ENCODE results near the gene MYOD1.

MYOD1 gene

GRCh38 chr11:17719028-17719937 is at the start of gene MYOD1:
TSS of gene MYOD1 (plus strand) at chr11:17719571. CDS start at chr11:17719783, 212 bp downstream.
- DNase-seq (no peak), ATAC-seq (no peak)
- no peak within 1 kb of the TSS for H3K4me3 Mint-ChIP-seq
- no peaks in the 10 kb centered on the region for H3K9me3 Mint-ChIP-seq
- no peaks in the 10 kb centered on the region for H3K36me3 Mint-ChIP-seq (ENCODE audit: low read depth)
- peaks cover 42% of the 10 kb centered on the region for H3K27me3 Mint-ChIP-seq
- no peak within 1 kb of the TSS for H3K27ac Mint-ChIP-seq
- H3K4me1 Mint-ChIP-seq, result no peaks in the 10 kb centered on the region

- peaks cover 14% of the 10 kb centered on the region for H3K27me3 Mint-ChIP-seq
- H3K4me1 Mint-ChIP-seq, result no peaks in the 10 kb centered on the region
- no peaks in the 10 kb centered on the region for H3K36me3 Mint-ChIP-seq (ENCODE audit: low read depth)
- peaks cover 16% of the 10 kb centered on the region for H3K9me3 Mint-ChIP-seq
- no peak overlapping the region for H3K4me3 Mint-ChIP-seq
- no peak overlapping the region for H3K27ac Mint-ChIP-seq
- no peak for ATAC-seq
- no peak for DNase-seq
Observed at GRCh38 chr11:17672469-17672868, 46.9 kb upstream of the MYOD1 start.

GRCh38 chr11:17673951-17674350 is 45.4 kb upstream of the MYOD1 start:
- no peak overlapping the region for H3K4me3 Mint-ChIP-seq
- H3K4me1 Mint-ChIP-seq, result no peaks in the 10 kb centered on the region
- peaks cover 12% of the 10 kb centered on the region for H3K27me3 Mint-ChIP-seq
- no peaks in the 10 kb centered on the region for H3K36me3 Mint-ChIP-seq (ENCODE audit: low read depth)
- peaks cover 16% of the 10 kb centered on the region for H3K9me3 Mint-ChIP-seq
- H3K27ac Mint-ChIP-seq, result no peak overlapping the region
- DNase-seq (no peak), ATAC-seq (no peak)

GRCh38 chr11:17682848-17683247 is 36.5 kb upstream of the MYOD1 start:
- Mint-ChIP-seq H3K36me3 (ENCODE audit: low read depth) (no peaks in the 10 kb centered on the region), H3K4me3 (no peak overlapping the region), H3K27me3 (peaks cover 9% of the 10 kb centered on the region)

GRCh38 chr11:17683377-17684161 is 35.8 kb upstream of the MYOD1 start:
- DNase-seq, result no peak
- Mint-ChIP-seq H3K9me3 (no peaks in the 10 kb centered on the region), H3K4me1 (no peaks in the 10 kb centered on the region), H3K27ac (no peak overlapping the region), H3K4me3 (no peak overlapping the region), H3K27me3 (peaks cover 9% of the 10 kb centered on the region), H3K36me3 (ENCODE audit: low read depth) (no peaks in the 10 kb centered on the region)
- ATAC-seq, result no peak

More at GRCh38 chr11:17682848-17683247, 36.5 kb upstream of the MYOD1 start:
- no peak overlapping the region for H3K27ac Mint-ChIP-seq
- H3K4me1 Mint-ChIP-seq, result no peaks in the 10 kb centered on the region
- ATAC-seq, result no peak
- no peaks in the 10 kb centered on the region for H3K9me3 Mint-ChIP-seq
- no peak for DNase-seq

- peaks cover 9% of the 10 kb centered on the region for H3K27me3 Mint-ChIP-seq
- H3K9me3 Mint-ChIP-seq, result no peaks in the 10 kb centered on the region
Observed at GRCh38 chr11:17684550-17684949, 34.8 kb upstream of the MYOD1 start.

GRCh38 chr11:17686231-17686980 is 33.0 kb upstream of the MYOD1 start:
- Mint-ChIP-seq H3K27me3 (peaks cover 12% of the 10 kb centered on the region), H3K9me3 (no peaks in the 10 kb centered on the region), H3K4me3 (no peak overlapping the region), H3K4me1 (no peaks in the 10 kb centered on the region), H3K36me3 (ENCODE audit: low read depth) (no peaks in the 10 kb centered on the region), H3K27ac (no peak overlapping the region)
- no peak for DNase-seq
- ATAC-seq, result no peak

More at GRCh38 chr11:17684550-17684949, 34.8 kb upstream of the MYOD1 start:
- H3K36me3 Mint-ChIP-seq (ENCODE audit: low read depth), result no peaks in the 10 kb centered on the region
- H3K4me3 Mint-ChIP-seq, result no peak overlapping the region
- DNase-seq, result no peak
- no peak for ATAC-seq
- H3K4me1 Mint-ChIP-seq, result no peaks in the 10 kb centered on the region
- H3K27ac Mint-ChIP-seq, result no peak overlapping the region

- DNase-seq (no peak), ATAC-seq (no peak)
- Mint-ChIP-seq H3K4me3 (no peak overlapping the region), H3K36me3 (ENCODE audit: low read depth) (no peaks in the 10 kb centered on the region), H3K27ac (no peak overlapping the region), H3K27me3 (peaks cover 16% of the 10 kb centered on the region), H3K4me1 (no peaks in the 10 kb centered on the region), H3K9me3 (no peaks in the 10 kb centered on the region)
Observed at GRCh38 chr11:17687946-17688670, 31.3 kb upstream of the MYOD1 start.

- Mint-ChIP-seq H3K4me3 (no peak overlapping the region), H3K36me3 (ENCODE audit: low read depth) (no peaks in the 10 kb centered on the region), H3K27me3 (peaks cover 39% of the 10 kb centered on the region), H3K4me1 (no peaks in the 10 kb centered on the region), H3K9me3 (no peaks in the 10 kb centered on the region), H3K27ac (no peak overlapping the region)
- no peak for DNase-seq
- no peak for ATAC-seq
Observed at GRCh38 chr11:17691550-17691949, 27.8 kb upstream of the MYOD1 start.

GRCh38 chr11:17691976-17692375 is 27.4 kb upstream of the MYOD1 start:
- Mint-ChIP-seq H3K27ac (no peak overlapping the region), H3K4me3 (no peak overlapping the region), H3K27me3 (peaks cover 43% of the 10 kb centered on the region), H3K4me1 (no peaks in the 10 kb centered on the region), H3K36me3 (ENCODE audit: low read depth) (no peaks in the 10 kb centered on the region), H3K9me3 (no peaks in the 10 kb centered on the region)
- ATAC-seq (no peak), DNase-seq (no peak)

- no peak for ATAC-seq
- Mint-ChIP-seq H3K4me3 (no peak overlapping the region), H3K27me3 (peaks cover 47% of the 10 kb centered on the region), H3K36me3 (ENCODE audit: low read depth) (no peaks in the 10 kb centered on the region), H3K4me1 (no peaks in the 10 kb centered on the region), H3K9me3 (no peaks in the 10 kb centered on the region), H3K27ac (no peak overlapping the region)
- DNase-seq, result no peak
Observed at GRCh38 chr11:17692931-17693330, 26.4 kb upstream of the MYOD1 start.

- Mint-ChIP-seq H3K27me3 (peaks cover 50% of the 10 kb centered on the region), H3K9me3 (no peaks in the 10 kb centered on the region), H3K4me3 (no peak overlapping the region), H3K27ac (no peak overlapping the region), H3K36me3 (ENCODE audit: low read depth) (no peaks in the 10 kb centered on the region), H3K4me1 (no peaks in the 10 kb centered on the region)
- ATAC-seq, result no peak
- no peak for DNase-seq
Observed at GRCh38 chr11:17693531-17693930, 25.8 kb upstream of the MYOD1 start.

- no peaks in the 10 kb centered on the region for H3K9me3 Mint-ChIP-seq
- no peaks in the 10 kb centered on the region for H3K36me3 Mint-ChIP-seq (ENCODE audit: low read depth)
- ATAC-seq, result no peak
- no peak overlapping the region for H3K4me3 Mint-ChIP-seq
- DNase-seq, result no peak
- peaks cover 50% of the 10 kb centered on the region for H3K27me3 Mint-ChIP-seq
- no peak overlapping the region for H3K27ac Mint-ChIP-seq
- H3K4me1 Mint-ChIP-seq, result no peaks in the 10 kb centered on the region
Observed at GRCh38 chr11:17694494-17695110, 24.8 kb upstream of the MYOD1 start.

Measured in activated naive CD8-positive, alpha-beta T cell treated with anti-CD3 and anti-CD28 coated beads, Interleukin-2, amount 50 U/mL, for 24 hours (primary cell).